Right lung (tissue), 5 donors: ENCODE data around the gene RBM25. TPM values are rescaled to one million over a fixed set of nuclear protein-coding genes. Genes with fewer than 3 reads are reported as not detected.
"Not testable (repeated sequence)": the region's sequence is repeated elsewhere in the genome, so short reads cannot be mapped to it uniquely, and the experiment has no call there.

Experiments used
- DNase-seq, 2 donors: peaks; one replicate each; pipeline ENCODE4 v3.0.0-alpha.2; 2013
- polyA plus RNA-seq, 5 donors: library from polyadenylated mRNA; unstranded; fragments of 120-200 nt; gene quantifications; one replicate each; pipeline versions ENCODE4 v1.2.1 to v1.2.3, GENCODE V29; 2013; ENCODE audit warnings: inconsistent platforms in 1 of 5, low replicate concordance in 1 of 5; ENCODE audit not compliant: insufficient read length in 5 of 5, insufficient read depth in 1 of 5

Gene RBM25
- polyA plus RNA-seq, 5 donors, result 134 to 260 (median 207) TPM

DNA sequence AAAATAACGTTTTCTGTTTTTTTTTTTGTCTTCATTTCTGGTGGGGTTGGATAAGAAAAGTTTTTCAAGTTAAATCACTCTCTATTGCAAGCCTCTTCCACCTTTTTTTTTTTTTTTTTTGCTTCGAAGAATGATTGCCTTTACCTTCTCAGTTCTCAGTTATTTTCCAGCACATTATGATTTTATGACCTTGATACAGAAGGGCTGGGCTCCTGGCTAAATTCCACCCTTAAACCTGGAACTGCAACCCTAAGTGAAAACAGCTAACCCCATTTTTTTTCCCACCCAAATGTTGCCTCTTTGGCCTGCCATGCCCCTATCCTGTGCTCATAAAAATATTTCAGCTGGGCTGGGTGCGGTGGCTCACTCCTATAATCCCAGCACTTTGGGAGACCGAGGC is 109.4 kb downstream of the RBM25 start:
- DNase-seq, result no peak

DNA sequence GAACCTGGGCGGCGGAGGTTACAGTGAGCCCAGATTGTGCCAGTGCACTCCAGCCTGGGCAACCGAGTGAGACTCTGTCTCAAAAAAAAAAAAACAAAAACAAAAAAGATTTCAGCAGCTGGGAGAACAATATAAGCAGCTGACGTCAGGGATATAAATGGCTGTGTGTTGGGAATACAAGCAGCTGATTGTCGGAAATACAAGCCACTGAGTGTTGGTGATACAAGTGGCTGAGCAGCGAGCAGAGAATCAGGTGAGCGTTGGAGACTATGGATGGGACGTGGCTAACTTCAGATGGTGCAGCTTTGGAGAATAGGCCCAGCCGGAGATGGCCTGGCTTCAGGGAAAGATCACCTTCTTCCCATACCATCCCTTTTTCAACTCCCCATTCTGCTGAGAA is 109.9 kb downstream of the RBM25 start:
- DNase-seq, result no peak

DNA sequence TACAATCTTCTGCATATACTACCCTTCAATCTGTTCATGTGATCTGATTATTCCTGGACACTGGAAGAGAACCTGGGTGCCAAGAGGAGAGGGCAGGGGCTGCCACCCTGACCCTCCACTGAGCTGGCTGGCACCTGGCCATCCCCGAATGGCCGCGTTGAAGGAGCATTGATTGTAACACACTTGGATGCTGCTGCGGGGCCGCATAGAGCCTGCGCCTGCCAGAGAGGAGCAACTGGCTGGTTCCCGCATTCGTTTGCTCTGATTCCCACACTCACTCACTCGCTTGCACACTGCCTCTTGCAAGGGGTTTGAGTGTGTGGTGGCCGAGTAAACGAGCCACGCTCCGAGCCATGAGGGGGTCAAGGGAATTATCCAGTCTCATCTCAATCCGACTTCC is 110.4 kb downstream of the RBM25 start:
- no peak for DNase-seq

DNA sequence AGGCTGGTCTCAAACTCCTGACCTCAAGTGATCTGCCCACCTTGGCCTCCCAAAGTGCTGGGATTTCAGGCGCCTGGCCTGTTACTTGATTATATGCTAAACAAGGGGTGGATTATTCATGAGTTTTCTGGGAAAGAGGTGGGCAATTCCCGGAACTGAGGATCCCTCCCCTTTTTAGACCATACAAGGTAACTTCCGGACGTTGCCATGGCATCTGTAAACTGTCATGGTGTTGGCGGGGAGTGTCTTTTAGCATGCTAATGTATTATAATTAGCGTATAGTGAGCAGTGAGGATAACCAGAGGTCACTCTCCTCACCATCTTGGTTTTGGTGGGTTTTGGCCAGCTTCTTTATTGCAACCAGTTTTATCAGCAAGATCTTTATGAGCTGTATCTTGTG is 111.5 kb downstream of the RBM25 start:
- DNase-seq, result not testable (repeated sequence)

DNA sequence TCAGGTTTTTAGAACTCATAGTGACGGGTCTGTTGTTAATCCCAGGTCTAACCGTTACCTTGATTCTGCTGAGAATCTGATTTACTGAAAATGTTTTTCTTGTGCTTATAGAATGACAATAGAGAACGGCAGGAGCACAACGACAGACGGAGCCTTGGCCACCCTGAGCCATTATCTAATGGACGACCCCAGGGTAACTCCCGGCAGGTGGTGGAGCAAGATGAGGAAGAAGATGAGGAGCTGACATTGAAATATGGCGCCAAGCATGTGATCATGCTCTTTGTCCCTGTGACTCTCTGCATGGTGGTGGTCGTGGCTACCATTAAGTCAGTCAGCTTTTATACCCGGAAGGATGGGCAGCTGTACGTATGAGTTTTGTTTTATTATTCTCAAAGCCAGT is 112.4 kb downstream of the RBM25 start:
- DNase-seq, result no peak

DNA sequence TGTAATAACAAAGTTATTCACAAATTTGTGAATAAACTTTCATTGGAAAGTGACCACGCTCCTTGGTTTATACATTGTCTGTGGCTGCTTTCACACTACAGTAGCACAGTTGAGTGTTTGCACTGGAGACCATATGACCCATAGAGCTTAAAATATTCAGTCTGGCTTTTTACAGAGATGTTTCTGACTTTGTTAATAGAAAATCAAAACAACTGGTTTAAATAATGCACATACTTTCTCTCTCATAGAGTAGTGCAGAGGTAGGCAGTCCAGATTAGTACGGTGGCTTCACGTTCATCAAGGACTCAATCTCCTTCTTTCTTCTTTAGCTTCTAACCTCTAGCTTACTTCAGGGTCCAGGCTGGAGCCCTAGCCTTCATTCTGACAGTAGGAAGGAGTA is 114.2 kb downstream of the RBM25 start:
- no peak for DNase-seq

DNA sequence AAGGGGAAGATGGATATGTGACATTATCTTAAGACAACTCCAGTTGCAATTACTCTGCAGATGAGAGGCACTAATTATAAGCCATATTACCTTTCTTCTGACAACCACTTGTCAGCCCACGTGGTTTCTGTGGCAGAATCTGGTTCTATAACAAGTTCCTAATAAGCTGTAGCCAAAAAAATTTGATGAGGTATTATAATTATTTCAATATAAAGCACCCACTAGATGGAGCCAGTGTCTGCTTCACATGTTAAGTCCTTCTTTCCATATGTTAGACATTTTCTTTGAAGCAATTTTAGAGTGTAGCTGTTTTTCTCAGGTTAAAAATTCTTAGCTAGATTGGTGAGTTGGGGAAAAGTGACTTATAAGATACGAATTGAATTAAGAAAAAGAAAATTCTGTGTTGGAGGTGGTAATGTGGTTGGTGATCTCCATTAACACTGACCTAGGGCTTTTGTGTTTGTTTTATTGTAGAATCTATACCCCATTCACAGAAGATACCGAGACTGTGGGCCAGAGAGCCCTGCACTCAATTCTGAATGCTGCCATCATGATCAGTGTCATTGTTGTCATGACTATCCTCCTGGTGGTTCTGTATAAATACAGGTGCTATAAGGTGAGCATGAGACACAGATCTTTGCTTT is 114.9 kb downstream of the RBM25 start:
- peak; percentile 30 to 45 for DNase-seq

Other genes starting within 250 kb of the RBM25 start
- gene DPF3, start 164.4 kb upstream of the RBM25 start, polyA plus RNA-seq, result 1 to 10 TPM; 1.6 to 2.4 (median 1.8) TPM
- gene DCAF4, start 132.1 kb upstream of the RBM25 start, polyA plus RNA-seq, result 10 to 100 TPM; 17.0 to 27.0 (median 17.6) TPM
- gene ZFYVE1, start 31.4 kb upstream of the RBM25 start, polyA plus RNA-seq, result 10 to 100 TPM; 16.0 to 20.1 (median 17.2) TPM
- 10 to 100 TPM; 43.1 to 56.9 (median 53.2) TPM for gene PSEN1, start 78.0 kb downstream of the RBM25 start, polyA plus RNA-seq
- gene PAPLN, start 179.0 kb downstream of the RBM25 start, polyA plus RNA-seq, result 10 to 100 TPM in 3 of 5 donors, 1 to 10 TPM in 2; 7.6 to 15.9 (median 10.2) TPM